Stimulated activated CD4-positive, alpha-beta T cell treated with anti-CD3 and anti-CD28 coated beads, Interleukin-2, amount 100 ng/mL, for 4 hours (primary cell): ENCODE results near the gene SLC7A6OS.

ENCODE experiments used
- DNase-seq: peaks from one replicate; pipeline ENCODE4 v3.0.0-alpha.2; 2020; ENCODE audit warnings: low read depth

SLC7A6OS gene

GRCh38 chr16:68310774-68311511 is at the start of gene SLC7A6OS, which contains the start of gene PRMT7:
Gene SLC7A6OS, minus strand, starts transcription at chr16:68310946. Its CDS starts 20 bp downstream, at chr16:68310926.
Gene PRMT7, plus strand, starts transcription at chr16:68311019. Its CDS starts 4,961 bp downstream, at chr16:68315980.
- peak; percentile 88 for DNase-seq

- no peak for DNase-seq
These were observed 48.8 kb upstream of the SLC7A6OS start for GRCh38 chr16:68359398-68360191.

- DNase-seq: no peak
These were observed 48.2 kb upstream of the SLC7A6OS start for GRCh38 chr16:68358951-68359350.

- no peak for DNase-seq
These were observed 47.2 kb upstream of the SLC7A6OS start for GRCh38 chr16:68357923-68358322.

- no peak for DNase-seq
These were observed 46.8 kb upstream of the SLC7A6OS start for GRCh38 chr16:68357521-68357922.

GRCh38 chr16:68356919-68357286 is 46.2 kb upstream of the SLC7A6OS start:
- no peak for DNase-seq

- peak; percentile 26 for DNase-seq
These were observed 45.6 kb upstream of the SLC7A6OS start for GRCh38 chr16:68356249-68356918.

- DNase-seq: no peak
These were observed 44.9 kb upstream of the SLC7A6OS start for GRCh38 chr16:68355447-68356248.

- no peak for DNase-seq
These were observed 44.1 kb upstream of the SLC7A6OS start for GRCh38 chr16:68354816-68355215.

GRCh38 chr16:68353366-68353765 is 42.6 kb upstream of the SLC7A6OS start:
- no peak for DNase-seq

- DNase-seq: no peak
These were observed 41.3 kb upstream of the SLC7A6OS start for GRCh38 chr16:68351991-68352431.

- no peak for DNase-seq
These were observed 40.7 kb upstream of the SLC7A6OS start for GRCh38 chr16:68351463-68351862.

- no peak for DNase-seq
These were observed 40.1 kb upstream of the SLC7A6OS start for GRCh38 chr16:68350813-68351350.

GRCh38 chr16:68349838-68350410 is 39.2 kb upstream of the SLC7A6OS start:
- no peak for DNase-seq

GRCh38 chr16:68348639-68349445 is 38.1 kb upstream of the SLC7A6OS start:
- no peak for DNase-seq

- no peak for DNase-seq
These were observed 36.9 kb upstream of the SLC7A6OS start for GRCh38 chr16:68347605-68348004.

GRCh38 chr16:68346892-68347480 is 36.2 kb upstream of the SLC7A6OS start:
- DNase-seq: no peak

GRCh38 chr16:68345958-68346635 is 35.4 kb upstream of the SLC7A6OS start:
- DNase-seq: no peak

GRCh38 chr16:68345351-68345810 is 34.6 kb upstream of the SLC7A6OS start:
- DNase-seq: no peak
